SU-DHL-6 (cell line): ENCODE measurements around the gene SLC17A7.
A peak's percentile ranks its signal among the peaks of the same experiment; 100 is the strongest.

Source experiments
- H2AFZ ChIP-seq: fragments of 200-600 bp; sonication (generic); 2 replicates; pipeline ENCODE4 v1.6.1; 2014; ENCODE audit warnings: low read depth, mild to moderate bottlenecking, moderate library complexity, mixed read lengths, antibody characterized with exemption, low read length; ENCODE audit not compliant: severe bottlenecking
- H3F3A ChIP-seq: fragments of 200-600 bp; shearing (Covaris generic); 2 replicates; pipeline ENCODE4 v1.6.0; 2016; ENCODE audit warnings: antibody characterized with exemption, mild to moderate bottlenecking; ENCODE audit not compliant: insufficient read depth
- H3K27ac ChIP-seq: fragments of 200-600 bp; sonication (generic); 2 replicates; pipeline ENCODE4 v1.5.1; 2016; ENCODE audit warnings: low read depth, mild to moderate bottlenecking, low read length, moderate library complexity, mixed read lengths
- H3K27me3 ChIP-seq: fragments of 200-600 bp; sonication (generic), shearing (Covaris generic); 2 replicates; pipeline ENCODE4 v1.6.0; 2014; ENCODE audit warnings: mild to moderate bottlenecking, low read length
- H3K36me3 ChIP-seq: fragments of 200-600 bp; sonication (generic); 2 replicates; pipeline ENCODE4 v1.6.1; 2014; ENCODE audit warnings: mild to moderate bottlenecking, low read length, mixed read lengths
- H3K4me2 ChIP-seq: fragments of 300-600, 200-600 bp; shearing (Covaris generic), sonication (generic); 2 replicates; pipeline ENCODE4 v1.6.0; 2014; ENCODE audit warnings: low read length, low read depth, mild to moderate bottlenecking; ENCODE audit not compliant: poor library complexity, severe bottlenecking
- H3K4me3 ChIP-seq: fragments of 200-600 bp; sonication (generic); 2 replicates; pipeline ENCODE4 v1.5.1; 2014; ENCODE audit warnings: antibody characterized with exemption, low read length, mild to moderate bottlenecking, mixed read lengths; ENCODE audit not compliant: insufficient read depth, poor library complexity, severe bottlenecking
- H3K79me2 ChIP-seq: fragments of 200-600 bp; sonication (generic); 2 replicates; pipeline ENCODE4 v1.6.1; 2014; ENCODE audit warnings: mild to moderate bottlenecking, low read length, moderate library complexity; ENCODE audit not compliant: insufficient read depth
- H3K9ac ChIP-seq: fragments of 200-600 bp; sonication (generic); 2 replicates; pipeline ENCODE4 v1.7.0; 2014; ENCODE audit warnings: mild to moderate bottlenecking, low read length
- H3K9me2 ChIP-seq: fragments of 200-600 bp; sonication (generic); replicated peaks from 2 replicates; pipeline ENCODE4 v1.6.1; 2014; ENCODE audit warnings: low read length; ENCODE audit not compliant: insufficient read depth
- H3K9me3 ChIP-seq: fragments of 200-600 bp; sonication (generic); 2 replicates; pipeline ENCODE4 v1.6.1; 2014; ENCODE audit warnings: low read length, mixed read lengths; ENCODE audit not compliant: insufficient read depth
- H4K20me1 ChIP-seq: fragments of 200-600 bp; sonication (generic); 2 replicates; pipeline ENCODE4 v1.6.1; 2014; ENCODE audit warnings: low read depth, mild to moderate bottlenecking, antibody characterized with exemption, low read length, moderate library complexity, mixed read lengths
- CTCF ChIP-seq: fragments of 200-600 bp; sonication (generic); IDR thresholded peaks from one replicate; pipeline ENCODE4 v1.5.1; 2017; ENCODE audit warnings: antibody characterized with exemption, mild to moderate bottlenecking, low read length, moderate library complexity; ENCODE audit not compliant: insufficient read depth, poor library complexity, severe bottlenecking
- EZH2phosphoT487 ChIP-seq: fragments of 200-600 bp; sonication (generic), shearing (Covaris generic); conservative IDR thresholded peaks from 2 replicates; pipeline ENCODE4 v1.6.1; 2018; ENCODE audit warnings: mild to moderate bottlenecking, antibody characterized with exemption, low read length, moderate library complexity, mixed read lengths

SLC17A7 gene

GRCh38 chr19:49479975-49480628 lies 38.8 kb upstream of the SLC17A7 start:
- Histone ChIP-seq H3K36me3 (no peaks in the 10 kb centered on the region), H3K27me3 (no peaks in the 10 kb centered on the region), H3K79me2 (no peaks in the 10 kb centered on the region), H3K9ac (no peak overlapping the region), H3K4me2 (no peak overlapping the region), H2AFZ (no peak overlapping the region), H3F3A (no peaks in the 10 kb centered on the region), H3K9me3 (no peaks in the 10 kb centered on the region), H3K4me3 (no peak overlapping the region), H3K27ac (no peak overlapping the region), H3K9me2 (no peaks in the 10 kb centered on the region), H4K20me1 (no peaks in the 10 kb centered on the region)
- TF ChIP-seq EZH2phosphoT487 (no peak), CTCF (no peak)

- Histone ChIP-seq H3K4me2 (peak overlapping the region; percentile 22), H3K9ac (no peak overlapping the region), H3K36me3 (no peaks in the 10 kb centered on the region), H3K27me3 (no peaks in the 10 kb centered on the region), H4K20me1 (no peaks in the 10 kb centered on the region), H3F3A (no peaks in the 10 kb centered on the region), H3K79me2 (no peaks in the 10 kb centered on the region), H3K27ac (no peak overlapping the region), H3K9me3 (no peaks in the 10 kb centered on the region), H3K9me2 (no peaks in the 10 kb centered on the region), H2AFZ (peak overlapping the region; percentile 21), H3K4me3 (no peak overlapping the region)
- TF ChIP-seq CTCF, result peak; percentile 58
- no peak for TF ChIP-seq EZH2phosphoT487
Measured at GRCh38 chr19:49475995-49476880, 34.9 kb upstream of the SLC17A7 start.

- TF ChIP-seq CTCF, result no peak
- TF ChIP-seq EZH2phosphoT487, result no peak
- Histone ChIP-seq H3K79me2 (no peaks in the 10 kb centered on the region), H3F3A (0 out of 2 replicates have a peak, but pooled peaks cover 6% of the 10 kb centered on the region), H3K4me2 (no peak overlapping the region), H3K27me3 (no peaks in the 10 kb centered on the region), H4K20me1 (no peaks in the 10 kb centered on the region), H3K36me3 (no peaks in the 10 kb centered on the region), H3K9ac (no peak overlapping the region), H3K9me2 (no peaks in the 10 kb centered on the region), H3K4me3 (no peak overlapping the region), H2AFZ (no peak overlapping the region), H3K27ac (no peak overlapping the region), H3K9me3 (no peaks in the 10 kb centered on the region)
Measured at GRCh38 chr19:49475191-49475917, 34.0 kb upstream of the SLC17A7 start.
